IPS-20b (cell line): ENCODE data around the gene ARPP19.
"Not testable (repeated sequence)": the region's sequence is repeated elsewhere in the genome, so short reads cannot be mapped to it uniquely, and the experiment has no call there.

Experiments used
- H3K27ac ChIP-seq: one replicate; pipeline ENCODE4 v1.5.1; 2013; ENCODE audit warnings: low read length
- H3K27me3 ChIP-seq: 2 replicates; pipeline ENCODE4 v1.6.1; 2013; ENCODE audit warnings: mild to moderate bottlenecking, low read length, inconsistent platforms; ENCODE audit not compliant: insufficient read depth
- H3K36me3 ChIP-seq: 2 replicates; pipeline ENCODE4 v1.6.1; 2013; ENCODE audit warnings: low read depth, mild to moderate bottlenecking, inconsistent platforms, low read length, moderate library complexity; ENCODE audit not compliant: insufficient read depth
- H3K4me1 ChIP-seq: 2 replicates; pipeline ENCODE4 v1.6.1; 2013; ENCODE audit warnings: mild to moderate bottlenecking, control low read depth, inconsistent platforms, low read length, moderate library complexity; ENCODE audit not compliant: insufficient read depth
- H3K4me3 ChIP-seq: 2 replicates; pipeline ENCODE4 v1.5.1; 2013; ENCODE audit warnings: mild to moderate bottlenecking, low read length, inconsistent platforms
- H3K9ac ChIP-seq: 2 replicates; pipeline ENCODE4 v1.6.1; 2013; ENCODE audit warnings: low read depth, mild to moderate bottlenecking, inconsistent platforms, low read length, moderate library complexity
- H3K9me3 ChIP-seq: 2 replicates; pipeline ENCODE4 v1.6.1; 2013; ENCODE audit warnings: mild to moderate bottlenecking, low read depth, low read length, inconsistent platforms; ENCODE audit not compliant: insufficient read depth

Gene ARPP19

GRCh38 chr15:52523647-52524046, 45.2 kb downstream of the ARPP19 start:
- Histone ChIP-seq H3K4me3 (no peak overlapping the region), H3K27me3 (peaks cover 18% of the 10 kb centered on the region), H3K27ac (no peak overlapping the region), H3K9ac (no peak overlapping the region), H3K9me3 (no peaks in the 10 kb centered on the region), H3K4me1 (peaks cover 13% of the 10 kb centered on the region), H3K36me3 (no peaks in the 10 kb centered on the region)

DNA sequence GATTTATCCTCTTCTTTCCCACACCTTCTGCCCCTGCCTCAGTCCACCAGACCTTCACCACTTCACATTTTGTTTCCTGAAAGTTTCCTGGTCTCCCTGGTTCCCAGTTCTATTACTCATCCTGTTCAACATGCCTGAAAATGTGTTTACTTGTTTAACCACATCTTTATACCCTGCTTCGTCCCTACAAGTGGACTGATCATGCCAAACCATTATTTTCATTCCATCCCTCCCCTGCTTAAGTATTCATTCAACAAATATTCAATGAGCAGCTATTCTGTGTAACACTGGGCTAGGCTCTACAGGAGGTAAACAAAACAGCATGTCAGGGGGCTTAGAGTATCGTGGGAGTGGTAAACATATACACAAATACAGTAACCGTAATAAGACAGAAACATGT, 45.6 kb downstream of the ARPP19 start:
- Histone ChIP-seq H3K4me3 (no peak overlapping the region), H3K9ac (no peak overlapping the region), H3K9me3 (no peaks in the 10 kb centered on the region), H3K36me3 (no peaks in the 10 kb centered on the region), H3K27me3 (peaks cover 17% of the 10 kb centered on the region), H3K4me1 (peaks cover 13% of the 10 kb centered on the region), H3K27ac (no peak overlapping the region)

- Histone ChIP-seq H3K9ac (no peak overlapping the region), H3K4me1 (peaks cover 16% of the 10 kb centered on the region), H3K27ac (no peak overlapping the region), H3K36me3 (no peaks in the 10 kb centered on the region), H3K4me3 (no peak overlapping the region), H3K9me3 (no peaks in the 10 kb centered on the region), H3K27me3 (peaks cover 2% of the 10 kb centered on the region; the same call in 1 of the 2 replicates)
These were observed 47.1 kb downstream of the ARPP19 start for GRCh38 chr15:52521682-52522081.

GRCh38 chr15:52520421-52520820, 48.4 kb downstream of the ARPP19 start:
- H3K9ac ChIP-seq, result no peak overlapping the region
- no peak overlapping the region for H3K27ac ChIP-seq
- no peaks in the 10 kb centered on the region for H3K36me3 ChIP-seq
- peaks cover 16% of the 10 kb centered on the region for H3K4me1 ChIP-seq
- no peak overlapping the region for H3K4me3 ChIP-seq
- H3K9me3 ChIP-seq, result no peaks in the 10 kb centered on the region
- H3K27me3 ChIP-seq, result no peaks in the 10 kb centered on the region

GRCh38 chr15:52518487-52519371, 50.1 kb downstream of the ARPP19 start:
- H3K36me3 ChIP-seq, result no peaks in the 10 kb centered on the region
- no peaks in the 10 kb centered on the region for H3K9me3 ChIP-seq
- no peak overlapping the region for H3K27ac ChIP-seq
- H3K4me3 ChIP-seq, result no peak overlapping the region
- H3K4me1 ChIP-seq, result peaks cover 16% of the 10 kb centered on the region
- H3K27me3 ChIP-seq, result no peaks in the 10 kb centered on the region
- no peak overlapping the region for H3K9ac ChIP-seq

DNA sequence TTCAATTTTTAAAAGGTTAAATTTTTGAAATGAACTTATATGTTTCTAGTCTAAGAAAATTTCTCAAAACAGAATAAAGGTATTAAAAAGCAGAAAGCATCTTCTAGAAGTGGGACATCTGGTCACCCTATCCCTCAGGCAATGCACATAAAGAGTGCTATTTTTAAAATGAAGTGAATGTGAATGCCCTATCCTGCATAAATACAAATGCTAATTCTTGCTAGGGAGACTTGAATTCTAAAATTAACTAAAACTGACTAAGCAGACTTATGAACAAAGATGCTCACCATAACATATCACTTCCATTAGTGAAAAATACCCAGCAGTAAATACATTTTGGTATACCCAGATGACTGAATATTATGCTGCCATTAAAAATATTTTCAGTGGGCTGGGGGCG, 51.8 kb downstream of the ARPP19 start:
- Histone ChIP-seq H3K27me3 (no peaks in the 10 kb centered on the region), H3K36me3 (no peaks in the 10 kb centered on the region), H3K9me3 (no peaks in the 10 kb centered on the region), H3K4me1 (0 out of 2 replicates have a peak, but pooled peaks cover 3% of the 10 kb centered on the region), H3K9ac (no peak overlapping the region), H3K27ac (no peak overlapping the region), H3K4me3 (no peak overlapping the region)

- H3K27me3 ChIP-seq, result no peaks in the 10 kb centered on the region
- no peaks in the 10 kb centered on the region for H3K9me3 ChIP-seq
- H3K9ac ChIP-seq, result no peak overlapping the region
- 0 out of 2 replicates have a peak, but pooled peaks cover 3% of the 10 kb centered on the region for H3K4me1 ChIP-seq
- no peaks in the 10 kb centered on the region for H3K36me3 ChIP-seq
- H3K4me3 ChIP-seq, result no peak overlapping the region
- no peak overlapping the region for H3K27ac ChIP-seq
These were observed 53.5 kb downstream of the ARPP19 start for GRCh38 chr15:52515343-52515742.

- no peaks in the 10 kb centered on the region for H3K36me3 ChIP-seq
- 0 out of 2 replicates have a peak, but pooled peaks cover 3% of the 10 kb centered on the region for H3K4me1 ChIP-seq
- no peak overlapping the region for H3K27ac ChIP-seq
- H3K4me3 ChIP-seq, result no peak overlapping the region
- H3K9ac ChIP-seq, result no peak overlapping the region
- no peaks in the 10 kb centered on the region for H3K27me3 ChIP-seq
- H3K9me3 ChIP-seq, result no peaks in the 10 kb centered on the region
These were observed 54.3 kb downstream of the ARPP19 start for GRCh38 chr15:52514482-52514881.

- H3K4me3 ChIP-seq, result not testable (repeated sequence)
These were observed 56.0 kb downstream of the ARPP19 start for GRCh38 chr15:52512869-52513268.

DNA sequence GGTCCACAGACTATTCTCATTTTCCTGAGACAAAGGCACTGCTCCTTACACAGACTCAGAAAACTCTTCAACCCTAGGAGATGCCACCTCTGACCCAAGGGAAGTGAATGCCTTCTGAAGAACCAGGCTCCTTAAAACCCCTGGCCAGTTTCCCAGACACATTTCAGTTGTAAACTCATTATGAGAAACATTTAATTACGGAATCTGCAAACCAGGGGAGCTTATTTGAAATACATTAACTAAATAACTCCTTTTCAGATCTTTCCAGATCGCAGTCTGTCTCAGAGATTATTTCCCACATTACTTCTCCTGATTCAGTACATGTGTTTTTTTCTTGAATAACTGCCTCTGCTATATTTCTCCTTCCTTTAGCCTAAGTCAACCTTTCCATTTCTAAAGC, 57.7 kb downstream of the ARPP19 start:
- no peaks in the 10 kb centered on the region for H3K36me3 ChIP-seq
- no peak overlapping the region for H3K27ac ChIP-seq
- H3K4me3 ChIP-seq, result no peak overlapping the region
- H3K9me3 ChIP-seq, result no peaks in the 10 kb centered on the region
- H3K27me3 ChIP-seq, result no peaks in the 10 kb centered on the region
- no peaks in the 10 kb centered on the region; the same call in 1 of the 2 replicates for H3K4me1 ChIP-seq
- H3K9ac ChIP-seq, result no peak overlapping the region

More at GRCh38 chr15:52512869-52513268, 56.0 kb downstream of the ARPP19 start:
- H3K27me3 ChIP-seq, H3K27ac ChIP-seq, H3K9ac ChIP-seq, H3K4me1 ChIP-seq, H3K36me3 ChIP-seq, H3K9me3 ChIP-seq: not testable (repeated sequence)

DNA sequence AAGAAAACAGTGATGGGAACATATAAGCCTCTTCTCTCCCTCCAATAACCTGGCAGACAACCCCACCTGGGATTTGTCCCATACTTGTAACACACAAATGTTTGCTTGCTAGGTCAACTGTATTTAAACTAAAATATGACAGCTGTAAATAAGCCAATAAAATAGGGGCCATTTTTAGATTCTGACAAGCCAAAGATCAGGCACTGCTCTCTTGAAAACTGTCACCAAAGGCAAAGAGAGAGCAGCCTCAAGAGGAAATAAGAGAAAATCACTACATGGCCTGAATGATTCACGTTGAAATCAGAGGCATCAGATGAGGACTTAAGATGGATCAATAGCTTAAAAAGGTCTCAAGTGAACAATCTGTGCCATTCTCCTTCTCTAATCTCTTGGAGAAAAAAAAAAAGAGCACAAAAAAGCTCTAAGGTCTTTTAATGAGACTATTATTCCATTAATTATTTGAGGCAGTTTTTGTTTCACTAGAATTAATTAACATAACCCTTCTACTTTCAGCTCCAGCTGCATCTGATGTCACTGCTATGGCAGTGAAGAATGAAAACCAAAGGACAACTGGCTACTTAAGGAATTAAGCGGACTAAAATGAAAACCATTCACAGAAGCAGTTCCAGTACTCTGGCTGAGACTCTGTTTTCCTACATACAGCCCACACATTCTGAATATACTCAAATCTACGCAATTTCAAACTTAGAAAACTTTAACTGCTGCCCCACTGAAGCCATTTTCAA, 59.2 kb downstream of the ARPP19 start:
- no peak overlapping the region for H3K4me3 ChIP-seq
- no peak overlapping the region for H3K27ac ChIP-seq
- H3K4me1 ChIP-seq, result no peaks in the 10 kb centered on the region; the same call in 1 of the 2 replicates
- H3K9ac ChIP-seq, result no peak overlapping the region
- no peaks in the 10 kb centered on the region for H3K36me3 ChIP-seq
- H3K9me3 ChIP-seq, result no peaks in the 10 kb centered on the region
- H3K27me3 ChIP-seq, result no peaks in the 10 kb centered on the region

DNA sequence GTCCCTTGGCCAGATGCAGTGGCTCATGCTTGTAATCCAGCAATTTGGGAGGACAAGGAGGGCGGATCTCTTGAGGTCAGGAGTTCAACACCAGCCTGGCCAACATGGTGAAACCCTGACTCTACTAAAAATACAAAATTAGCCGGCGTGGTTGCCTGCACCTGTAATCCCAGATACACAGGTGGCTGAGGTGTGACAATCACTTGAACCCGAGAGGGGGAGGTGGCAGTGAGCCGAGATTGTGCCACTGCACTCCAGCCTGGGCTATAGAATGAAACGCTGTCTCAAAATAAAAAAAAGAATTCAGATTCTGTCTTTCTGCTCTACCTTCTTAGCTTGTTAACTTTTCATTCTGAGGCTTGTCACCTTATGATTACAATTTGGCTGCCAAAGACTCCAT, 62.3 kb downstream of the ARPP19 start:
- no peak overlapping the region for H3K9ac ChIP-seq

More for the DNA sequence above, 62.3 kb downstream of the ARPP19 start:
- H3K4me3 ChIP-seq, result no peak overlapping the region
- no peak overlapping the region for H3K27ac ChIP-seq
- no peaks in the 10 kb centered on the region for H3K27me3 ChIP-seq
- H3K36me3 ChIP-seq, result no peaks in the 10 kb centered on the region
- no peaks in the 10 kb centered on the region for H3K9me3 ChIP-seq
- H3K4me1 ChIP-seq, result no peaks in the 10 kb centered on the region; the same call in 1 of the 2 replicates
